Measurements from ENCODE around the gene HINFP. TPM values are rescaled to one million over a fixed set of nuclear protein-coding genes. Genes with fewer than 3 reads are reported as not detected.

HINFP gene
- total and polyA plus RNA-seq, 2 donors = 19.5 to 24.0 TPM

- Histone ChIP-seq H3K36me3 (ENCODE audit: control insufficient read depth in 2 of 2, insufficient read depth in 2 of 2, low read length in 1 of 2) (peaks cover 5 to 23% of the 10 kb centered on the region in 2 donors), H3K27ac (ENCODE audit: low read depth in 1 of 2, low read length in 1 of 2) (no peak overlapping the region), H3K4me1 (ENCODE audit: control insufficient read depth in 2 of 2, insufficient read depth in 2 of 2, low read length in 2 of 2) (peaks cover 16 to 34% of the 10 kb centered on the region in 2 donors), H3K4me3 (ENCODE audit: low read length in 2 of 2) (no peak overlapping the region), H3K9me3 (ENCODE audit: control insufficient read depth in 2 of 2, insufficient read depth in 1 of 2, low read length in 1 of 2) (no peaks in the 10 kb centered on the region), H3K27me3 (ENCODE audit: control insufficient read depth in 2 of 2, insufficient read depth in 1 of 2, low read length in 1 of 2) (no peaks in the 10 kb centered on the region)
- no peak for DNase-seq (ENCODE audit: low read depth in 6 of 9, low spot score in 9 of 9)
- WGBS = 60% methylated on average over 2 of the region's 2 CpGs
These were observed 33.6 kb upstream of the HINFP start for GRCh38 chr11:119087747-119088241.

GRCh38 chr11:119088406-119088805 lies 33.0 kb upstream of the HINFP start:
- H3K9me3 ChIP-seq (ENCODE audit: control insufficient read depth in 2 of 2, insufficient read depth in 1 of 2, low read length in 1 of 2) = no peaks in the 10 kb centered on the region
- H3K27me3 ChIP-seq (ENCODE audit: control insufficient read depth in 2 of 2, insufficient read depth in 1 of 2, low read length in 1 of 2) = no peaks in the 10 kb centered on the region
- no peak for DNase-seq (ENCODE audit: low read depth in 6 of 9, low spot score in 9 of 9)
- 98% methylated on average over 9 of the region's 9 CpGs for WGBS
- no peak overlapping the region for H3K4me3 ChIP-seq (ENCODE audit: low read length in 2 of 2)
- H3K36me3 ChIP-seq (ENCODE audit: control insufficient read depth in 2 of 2, insufficient read depth in 2 of 2, low read length in 1 of 2) = peaks cover 10 to 30% of the 10 kb centered on the region in 2 donors
- peaks cover 22 to 40% of the 10 kb centered on the region in 2 donors for H3K4me1 ChIP-seq (ENCODE audit: control insufficient read depth in 2 of 2, insufficient read depth in 2 of 2, low read length in 2 of 2)
- H3K27ac ChIP-seq (ENCODE audit: low read depth in 1 of 2, low read length in 1 of 2) = no peak overlapping the region

- WGBS = 88% methylated on average over 1 of the region's 1 CpG
These were observed 32.1 kb upstream of the HINFP start for GRCh38 chr11:119089319-119089718.

GRCh38 chr11:119091178-119091577 lies 30.2 kb upstream of the HINFP start:
- peaks cover 10 to 37% of the 10 kb centered on the region in 2 donors for H3K36me3 ChIP-seq (ENCODE audit: control insufficient read depth in 2 of 2, insufficient read depth in 2 of 2, low read length in 1 of 2)
- H3K27ac ChIP-seq (ENCODE audit: low read depth in 1 of 2, low read length in 1 of 2) = peak overlapping the region in 1 of 2 donors; percentile 26
- H3K9me3 ChIP-seq (ENCODE audit: control insufficient read depth in 2 of 2, insufficient read depth in 1 of 2, low read length in 1 of 2) = peaks cover 1 to 3% of the 10 kb centered on the region in 2 donors
- peaks cover 21 to 38% of the 10 kb centered on the region in 2 donors for H3K4me1 ChIP-seq (ENCODE audit: control insufficient read depth in 2 of 2, insufficient read depth in 2 of 2, low read length in 2 of 2)
- H3K4me3 ChIP-seq (ENCODE audit: low read length in 2 of 2) = no peak overlapping the region
- no peaks in the 10 kb centered on the region for H3K27me3 ChIP-seq (ENCODE audit: control insufficient read depth in 2 of 2, insufficient read depth in 1 of 2, low read length in 1 of 2)
- DNase-seq (ENCODE audit: low read depth in 6 of 9, low spot score in 9 of 9) = no peak
- WGBS = 97% methylated on average over 9 of the region's 9 CpGs

More at GRCh38 chr11:119089319-119089718, 32.1 kb upstream of the HINFP start:
- peaks cover 10 to 37% of the 10 kb centered on the region in 2 donors for H3K36me3 ChIP-seq (ENCODE audit: control insufficient read depth in 2 of 2, insufficient read depth in 2 of 2, low read length in 1 of 2)
- peaks cover 23 to 45% of the 10 kb centered on the region in 2 donors for H3K4me1 ChIP-seq (ENCODE audit: control insufficient read depth in 2 of 2, insufficient read depth in 2 of 2, low read length in 2 of 2)
- H3K27me3 ChIP-seq (ENCODE audit: control insufficient read depth in 2 of 2, insufficient read depth in 1 of 2, low read length in 1 of 2) = no peaks in the 10 kb centered on the region
- no peak overlapping the region for H3K27ac ChIP-seq (ENCODE audit: low read depth in 1 of 2, low read length in 1 of 2)
- H3K9me3 ChIP-seq (ENCODE audit: control insufficient read depth in 2 of 2, insufficient read depth in 1 of 2, low read length in 1 of 2) = peaks cover 0 to 3% of the 10 kb centered on the region in 2 donors
- H3K4me3 ChIP-seq (ENCODE audit: low read length in 2 of 2) = no peak overlapping the region
- DNase-seq (ENCODE audit: low read depth in 6 of 9, low spot score in 9 of 9) = no peak

- H3K27ac ChIP-seq (ENCODE audit: low read depth in 1 of 2, low read length in 1 of 2) = peak overlapping the region; percentile 11 to 33
- peaks cover 10 to 46% of the 10 kb centered on the region in 2 donors for H3K36me3 ChIP-seq (ENCODE audit: control insufficient read depth in 2 of 2, insufficient read depth in 2 of 2, low read length in 1 of 2)
- peaks cover 21 to 39% of the 10 kb centered on the region in 2 donors for H3K4me1 ChIP-seq (ENCODE audit: control insufficient read depth in 2 of 2, insufficient read depth in 2 of 2, low read length in 2 of 2)
- no peak for DNase-seq (ENCODE audit: low read depth in 6 of 9, low spot score in 9 of 9)
- peaks cover 1 to 3% of the 10 kb centered on the region in 2 donors for H3K9me3 ChIP-seq (ENCODE audit: control insufficient read depth in 2 of 2, insufficient read depth in 1 of 2, low read length in 1 of 2)
- peak overlapping the region; percentile 59 to 85 for H3K4me3 ChIP-seq (ENCODE audit: low read length in 2 of 2)
- WGBS = 91% methylated on average over 13 of the region's 13 CpGs
- H3K27me3 ChIP-seq (ENCODE audit: control insufficient read depth in 2 of 2, insufficient read depth in 1 of 2, low read length in 1 of 2) = no peaks in the 10 kb centered on the region
These were observed 29.2 kb upstream of the HINFP start for GRCh38 chr11:119091966-119092879.

- Histone ChIP-seq H3K36me3 (ENCODE audit: control insufficient read depth in 2 of 2, insufficient read depth in 2 of 2, low read length in 1 of 2) (peaks cover 18 to 55% of the 10 kb centered on the region in 2 donors), H3K4me1 (ENCODE audit: control insufficient read depth in 2 of 2, insufficient read depth in 2 of 2, low read length in 2 of 2) (peaks cover 21 to 34% of the 10 kb centered on the region in 2 donors), H3K27me3 (ENCODE audit: control insufficient read depth in 2 of 2, insufficient read depth in 1 of 2, low read length in 1 of 2) (no peaks in the 10 kb centered on the region), H3K4me3 (ENCODE audit: low read length in 2 of 2) (peak overlapping the region; percentile 59 to 85), H3K9me3 (ENCODE audit: control insufficient read depth in 2 of 2, insufficient read depth in 1 of 2, low read length in 1 of 2) (peaks cover 1 to 3% of the 10 kb centered on the region in 2 donors), H3K27ac (ENCODE audit: low read depth in 1 of 2, low read length in 1 of 2) (peak overlapping the region; percentile 37 to 88)
- 66% methylated on average over 12 of the region's 12 CpGs for WGBS
- no peak for DNase-seq (ENCODE audit: low read depth in 6 of 9, low spot score in 9 of 9)
These were observed 28.2 kb upstream of the HINFP start for GRCh38 chr11:119092880-119093842.

- Histone ChIP-seq H3K9me3 (ENCODE audit: control insufficient read depth in 2 of 2, insufficient read depth in 1 of 2, low read length in 1 of 2) (peaks cover 1 to 3% of the 10 kb centered on the region in 2 donors), H3K36me3 (ENCODE audit: control insufficient read depth in 2 of 2, insufficient read depth in 2 of 2, low read length in 1 of 2) (peaks cover 18 to 58% of the 10 kb centered on the region in 2 donors), H3K27ac (ENCODE audit: low read depth in 1 of 2, low read length in 1 of 2) (peak overlapping the region; percentile 83 to 88), H3K4me3 (ENCODE audit: low read length in 2 of 2) (peak overlapping the region; percentile 59 to 85), H3K4me1 (ENCODE audit: control insufficient read depth in 2 of 2, insufficient read depth in 2 of 2, low read length in 2 of 2) (peaks cover 21 to 34% of the 10 kb centered on the region in 2 donors), H3K27me3 (ENCODE audit: control insufficient read depth in 2 of 2, insufficient read depth in 1 of 2, low read length in 1 of 2) (no peaks in the 10 kb centered on the region)
- DNase-seq (ENCODE audit: low read depth in 6 of 9, low spot score in 9 of 9) = peak in 3 of 9 donors; percentile 32 to 53 (median 39)
- whole genome bisulfite sequencing = under 1% methylated on average over 81 of the region's 81 CpGs
These were observed 27.2 kb upstream of the HINFP start for GRCh38 chr11:119093942-119094815.

- peak in 1 of 9 donors; percentile 64 for DNase-seq (ENCODE audit: low read depth in 6 of 9, low spot score in 9 of 9)
- Histone ChIP-seq H3K9me3 (ENCODE audit: control insufficient read depth in 2 of 2, insufficient read depth in 1 of 2, low read length in 1 of 2) (peaks cover 1 to 3% of the 10 kb centered on the region in 2 donors), H3K27ac (ENCODE audit: low read depth in 1 of 2, low read length in 1 of 2) (peak overlapping the region; percentile 83 to 88), H3K4me1 (ENCODE audit: control insufficient read depth in 2 of 2, insufficient read depth in 2 of 2, low read length in 2 of 2) (peaks cover 21 to 34% of the 10 kb centered on the region in 2 donors), H3K4me3 (ENCODE audit: low read length in 2 of 2) (peak overlapping the region; percentile 59 to 85), H3K27me3 (ENCODE audit: control insufficient read depth in 2 of 2, insufficient read depth in 1 of 2, low read length in 1 of 2) (no peaks in the 10 kb centered on the region), H3K36me3 (ENCODE audit: control insufficient read depth in 2 of 2, insufficient read depth in 2 of 2, low read length in 1 of 2) (peaks cover 18 to 56% of the 10 kb centered on the region in 2 donors)
- 0% methylated on average over 19 of the region's 19 CpGs for WGBS
These were observed 26.6 kb upstream of the HINFP start for GRCh38 chr11:119094816-119095065.

Data from thymus (tissue), 11 donors.